ENCODE results near the gene DOCK1.

DOCK1 gene

GRCh38 chr10:127013691-127014473 lies 108.7 kb downstream of the DOCK1 start:
- DNase-seq, result no peak

GRCh38 chr10:127014671-127015070 lies 109.4 kb downstream of the DOCK1 start:
- no peak for DNase-seq

GRCh38 chr10:127015373-127015772 lies 110.1 kb downstream of the DOCK1 start:
- no peak for DNase-seq

GRCh38 chr10:127016331-127016730 lies 111.1 kb downstream of the DOCK1 start:
- DNase-seq, result no peak

GRCh38 chr10:127017541-127018297 lies 112.5 kb downstream of the DOCK1 start:
- DNase-seq, result no peak

GRCh38 chr10:127018298-127018650 lies 113.0 kb downstream of the DOCK1 start:
- DNase-seq, result no peak

GRCh38 chr10:127018766-127019165 lies 113.5 kb downstream of the DOCK1 start:
- DNase-seq, result no peak

GRCh38 chr10:127020260-127020659 lies 115.0 kb downstream of the DOCK1 start:
- DNase-seq, result no peak

GRCh38 chr10:127021801-127022200 lies 116.6 kb downstream of the DOCK1 start:
- no peak for DNase-seq

- DNase-seq, result no peak
Observed at GRCh38 chr10:127024685-127025435, 119.6 kb downstream of the DOCK1 start.

GRCh38 chr10:127027786-127028185 lies 122.6 kb downstream of the DOCK1 start:
- DNase-seq, result no peak

- DNase-seq, result no peak
Observed at GRCh38 chr10:127028556-127028955, 123.3 kb downstream of the DOCK1 start.

GRCh38 chr10:127029061-127029460 lies 123.8 kb downstream of the DOCK1 start:
- no peak for DNase-seq

GRCh38 chr10:127033216-127034033 lies 128.2 kb downstream of the DOCK1 start:
- DNase-seq, result no peak

- DNase-seq, result no peak
Observed at GRCh38 chr10:127034034-127034633, 128.9 kb downstream of the DOCK1 start.

GRCh38 chr10:127034790-127035189 lies 129.6 kb downstream of the DOCK1 start:
- DNase-seq, result no peak

GRCh38 chr10:127035827-127036226 lies 130.6 kb downstream of the DOCK1 start:
- no peak for DNase-seq

GRCh38 chr10:127036987-127037386 lies 131.8 kb downstream of the DOCK1 start:
- DNase-seq, result no peak

- no peak for DNase-seq
Observed at GRCh38 chr10:127039435-127039834, 134.2 kb downstream of the DOCK1 start.

GRCh38 chr10:127040756-127041155 lies 135.5 kb downstream of the DOCK1 start:
- DNase-seq, result no peak

GRCh38 chr10:127041552-127041951 lies 136.3 kb downstream of the DOCK1 start:
- no peak for DNase-seq

GRCh38 chr10:127043301-127043700 lies 138.1 kb downstream of the DOCK1 start:
- DNase-seq, result no peak
